HG03135 (cell line): ENCODE data around the gene FAM181B.
A peak's percentile ranks its signal among the peaks of the same experiment; 100 is the strongest.

ENCODE experiments used
- ATAC-seq: cut with Tn5 transposase; IDR thresholded peaks from one replicate; pipeline ENCODE4 v1.9.1; 2021; ENCODE audit warnings: mild to moderate bottlenecking, moderate library complexity; ENCODE audit not compliant: unreplicated experiment

Gene FAM181B

DNA sequence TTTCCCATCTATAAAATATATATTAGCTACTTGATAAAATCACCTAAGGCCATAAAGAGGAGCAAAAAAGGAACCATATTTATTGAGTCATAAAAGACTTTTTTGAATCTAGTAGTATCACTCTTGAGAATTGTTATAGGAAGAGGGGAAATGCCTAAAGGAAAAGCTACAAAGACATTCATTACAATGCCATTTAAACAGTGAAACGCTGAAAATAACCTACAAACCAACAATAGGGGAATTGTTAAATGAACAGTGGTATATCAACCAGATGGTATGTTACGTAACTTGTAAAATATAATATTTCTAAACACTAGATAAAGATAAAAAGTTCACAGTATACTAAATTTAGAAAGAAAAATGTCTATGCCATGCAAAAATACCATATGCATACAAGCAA is 47.5 kb downstream of the FAM181B start:
- ATAC-seq = no peak

DNA sequence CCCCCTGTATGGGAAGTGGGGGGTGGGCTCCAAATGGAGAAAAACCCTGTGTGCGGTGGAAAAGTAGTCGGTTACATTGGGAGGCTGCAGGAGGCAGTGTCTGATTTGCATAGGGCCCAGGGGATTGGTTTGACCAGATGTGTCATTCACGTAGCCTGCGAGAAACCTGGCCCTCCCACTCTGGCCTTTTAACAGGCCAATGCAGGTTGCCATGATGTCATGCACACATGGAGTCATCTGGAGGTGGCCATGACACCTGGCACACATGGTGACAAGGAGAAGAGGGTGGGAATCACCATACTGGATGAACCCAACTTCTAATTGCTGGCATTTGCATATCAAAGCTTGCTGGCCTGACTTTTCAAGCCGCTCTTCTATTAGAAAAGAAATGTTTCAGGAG is 50.6 kb downstream of the FAM181B start:
- no peak for ATAC-seq

DNA sequence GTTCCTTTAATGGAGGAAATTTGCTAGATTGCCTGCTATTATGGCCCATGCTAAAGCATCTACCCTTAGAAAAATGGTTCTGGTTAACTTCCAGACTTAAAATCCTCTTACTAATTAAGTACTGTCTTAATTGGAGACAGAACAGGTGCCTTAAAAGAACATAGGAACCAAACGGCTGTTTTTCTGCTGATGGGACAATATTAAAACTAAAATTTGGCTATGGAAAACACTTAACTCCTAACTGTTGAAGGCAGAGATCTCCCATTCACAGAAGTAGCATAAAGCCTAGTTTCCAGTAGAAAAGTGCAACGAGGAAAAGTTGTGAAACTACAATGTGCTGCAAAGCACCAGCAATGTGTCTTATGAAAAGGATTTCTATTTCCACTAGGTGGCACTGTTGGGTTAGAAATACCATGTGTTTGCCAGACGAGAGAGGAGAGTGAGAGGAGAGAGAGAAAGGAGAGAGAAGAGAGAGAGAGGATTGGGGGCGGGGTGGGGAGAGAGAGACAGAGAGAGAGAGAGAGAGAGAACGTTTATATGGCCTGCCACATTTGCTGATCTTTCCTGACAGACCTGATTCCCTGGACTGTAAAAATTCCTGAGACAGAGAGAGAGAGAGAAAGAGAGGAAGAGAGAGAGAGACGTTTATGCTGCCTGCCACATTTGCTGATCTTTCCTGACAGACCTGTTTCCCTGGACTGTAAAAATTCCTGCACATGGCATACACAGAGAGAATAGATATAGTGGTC is 51.5 kb downstream of the FAM181B start:
- peak; percentile 59 for ATAC-seq

DNA sequence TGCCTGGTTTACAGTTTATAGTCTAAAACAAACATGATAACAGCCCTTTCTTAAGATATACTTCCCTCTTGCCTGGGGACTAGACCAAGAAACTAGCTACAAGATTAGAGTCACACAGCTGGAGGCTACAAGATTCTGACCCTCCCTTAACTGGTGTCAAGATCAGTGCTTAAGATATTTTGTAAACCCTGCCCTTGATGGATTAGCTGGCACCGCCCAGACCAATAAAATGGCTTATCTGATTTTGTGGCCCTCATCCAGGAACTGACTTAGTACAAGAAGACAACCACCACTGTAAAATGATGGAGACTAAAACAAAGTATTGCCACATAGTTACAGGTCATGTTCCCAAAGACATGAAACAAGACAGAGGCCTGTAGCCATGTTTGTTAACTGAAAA is 53.4 kb downstream of the FAM181B start:
- no peak for ATAC-seq
